Stimulated activated CD8-positive, alpha-beta memory T cell treated with anti-CD3 and anti-CD28 coated beads, Interleukin-2, amount 100 ng/mL, for 1 hour (primary cell): Measurements from ENCODE around the gene SH2D4B.

Source experiments
- DNase-seq, 2 donors: peaks; one replicate each; pipeline ENCODE4 v3.0.0-alpha.2; 2020; ENCODE audit warnings: low read depth in 2 of 2

The SH2D4B gene

GRCh38 chr10:80633383-80633860, 95.7 kb downstream of the SH2D4B start:
- DNase-seq: no peak

DNA sequence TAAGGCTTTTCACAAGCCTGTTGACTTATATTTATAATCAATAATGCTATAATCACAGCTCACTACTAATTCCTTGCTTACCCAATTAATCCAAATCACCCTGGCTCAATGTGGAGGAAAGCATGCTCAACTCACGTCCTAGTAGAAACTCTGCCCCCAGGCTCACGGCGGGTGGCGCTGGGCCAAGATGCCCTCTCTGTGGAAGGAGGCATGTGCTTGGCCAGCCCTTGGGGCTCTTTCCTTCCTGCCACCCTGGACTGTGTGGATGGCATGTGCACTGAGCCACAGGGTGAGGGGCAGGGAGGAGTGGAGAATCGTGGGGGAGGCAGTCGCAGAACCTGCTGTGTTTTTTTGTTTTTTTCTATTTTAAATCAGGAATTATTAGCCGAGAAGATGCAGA, 96.2 kb downstream of the SH2D4B start:
- no peak for DNase-seq

DNA sequence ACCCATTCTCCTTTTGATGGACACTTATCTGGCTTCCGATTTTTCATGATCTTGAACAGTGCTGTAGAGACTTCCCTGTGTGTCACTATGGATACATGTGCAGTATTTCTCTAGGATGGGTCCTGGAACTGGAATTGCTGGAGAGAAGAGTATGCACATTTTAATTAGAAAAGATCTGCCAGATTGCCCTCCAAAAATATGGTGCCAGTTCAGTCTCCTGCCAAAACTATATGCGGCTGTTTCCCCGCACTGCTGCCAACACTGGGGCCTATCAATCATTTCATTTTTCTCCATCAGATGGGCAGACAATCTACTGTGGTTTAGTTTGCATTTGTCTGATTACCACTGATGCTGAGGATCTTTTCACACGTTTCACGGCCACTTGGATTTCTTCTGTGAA, 105.0 kb downstream of the SH2D4B start:
- no peak for DNase-seq

DNA sequence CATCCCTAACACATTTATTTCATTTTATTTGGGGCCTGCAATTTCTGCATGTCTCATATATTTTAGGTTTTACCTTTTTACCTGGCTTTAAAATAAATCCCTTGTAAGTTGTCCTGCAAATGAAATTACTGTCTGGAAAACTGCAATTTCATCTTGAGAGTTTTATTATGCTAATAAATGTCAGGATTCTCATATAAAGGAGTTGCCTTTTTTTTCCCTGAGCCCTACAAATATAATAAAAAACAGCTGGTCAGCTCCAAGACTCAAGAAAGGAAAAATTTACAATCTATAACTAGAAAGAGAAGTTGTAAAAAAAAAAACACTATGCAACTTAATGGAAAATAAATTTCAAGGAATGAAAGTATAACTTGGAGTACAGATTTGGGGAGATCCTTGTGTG, 108.7 kb downstream of the SH2D4B start:
- no peak for DNase-seq

GRCh38 chr10:80647173-80647833, 109.6 kb downstream of the SH2D4B start:
- no peak for DNase-seq

GRCh38 chr10:80648106-80648505, 110.4 kb downstream of the SH2D4B start:
- DNase-seq: no peak

DNA sequence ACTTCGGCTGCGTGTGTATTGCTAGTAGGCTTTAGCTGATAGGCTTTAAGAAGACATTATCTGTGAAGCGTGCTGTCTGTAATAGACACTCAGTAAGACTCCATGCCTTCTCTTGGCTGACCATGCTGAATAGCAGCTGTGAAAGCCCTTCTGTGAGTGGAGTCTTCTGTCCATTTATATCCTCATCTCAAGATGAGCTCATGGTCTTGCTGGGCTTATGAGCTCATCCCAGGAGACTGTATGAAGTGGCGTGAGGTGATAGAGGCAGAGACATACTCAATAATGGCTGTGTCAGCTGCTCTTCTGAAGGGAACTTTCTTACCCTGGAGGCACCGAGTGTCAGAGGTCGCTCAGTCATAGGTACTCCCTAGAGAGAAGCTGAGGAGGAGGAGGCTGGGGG, 111.5 kb downstream of the SH2D4B start:
- no peak for DNase-seq

DNA sequence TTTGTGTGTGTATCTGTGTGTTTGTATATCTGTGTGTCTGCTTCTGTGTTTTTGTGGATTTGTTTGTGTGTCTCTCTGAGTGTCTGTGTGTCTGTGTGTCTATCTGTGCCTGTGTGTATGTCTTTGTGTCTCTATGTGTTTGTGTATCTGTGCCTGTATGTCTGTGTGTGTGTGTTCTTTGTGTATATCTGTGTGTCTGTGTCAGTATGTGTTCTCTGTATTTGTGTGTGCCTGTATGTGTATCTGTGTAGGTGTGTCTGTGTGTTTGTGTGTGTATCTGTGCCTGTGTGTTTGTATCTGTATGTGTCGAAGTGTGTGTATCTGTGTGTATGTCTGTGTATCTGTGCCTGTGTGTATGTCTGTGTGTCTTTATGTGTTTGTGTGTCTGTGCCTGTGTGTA, 118.2 kb downstream of the SH2D4B start:
- DNase-seq: no peak

GRCh38 chr10:80658068-80658467, 120.4 kb downstream of the SH2D4B start:
- DNase-seq: no peak

GRCh38 chr10:80659289-80659688, 121.6 kb downstream of the SH2D4B start:
- no peak for DNase-seq

- DNase-seq: no peak
These were observed 122.6 kb downstream of the SH2D4B start for GRCh38 chr10:80660266-80660665.

- DNase-seq: no peak
These were observed 123.0 kb downstream of the SH2D4B start for GRCh38 chr10:80660736-80661135.

DNA sequence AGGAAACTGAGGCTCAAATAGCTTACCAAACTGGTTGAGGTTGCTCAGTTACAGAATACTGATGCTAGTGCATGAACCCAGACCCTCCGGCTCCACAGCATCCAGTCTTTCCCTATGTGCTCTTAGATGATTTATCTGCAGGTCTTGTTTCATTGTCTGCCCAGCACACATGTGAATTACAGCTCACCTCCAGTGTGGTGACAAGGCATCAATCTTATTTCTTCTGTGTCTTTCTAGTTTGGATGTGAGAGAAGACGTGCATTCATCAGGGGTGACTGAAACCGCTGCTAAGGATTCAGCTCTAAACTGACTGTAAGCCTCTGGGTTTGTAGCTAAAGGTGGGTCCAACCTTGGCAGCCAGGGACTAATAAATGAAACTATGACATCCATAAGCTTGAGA, 123.8 kb downstream of the SH2D4B start:
- no peak for DNase-seq

- peak; percentile 39 to 40 for DNase-seq
These were observed 124.9 kb downstream of the SH2D4B start for GRCh38 chr10:80662429-80663261.

DNA sequence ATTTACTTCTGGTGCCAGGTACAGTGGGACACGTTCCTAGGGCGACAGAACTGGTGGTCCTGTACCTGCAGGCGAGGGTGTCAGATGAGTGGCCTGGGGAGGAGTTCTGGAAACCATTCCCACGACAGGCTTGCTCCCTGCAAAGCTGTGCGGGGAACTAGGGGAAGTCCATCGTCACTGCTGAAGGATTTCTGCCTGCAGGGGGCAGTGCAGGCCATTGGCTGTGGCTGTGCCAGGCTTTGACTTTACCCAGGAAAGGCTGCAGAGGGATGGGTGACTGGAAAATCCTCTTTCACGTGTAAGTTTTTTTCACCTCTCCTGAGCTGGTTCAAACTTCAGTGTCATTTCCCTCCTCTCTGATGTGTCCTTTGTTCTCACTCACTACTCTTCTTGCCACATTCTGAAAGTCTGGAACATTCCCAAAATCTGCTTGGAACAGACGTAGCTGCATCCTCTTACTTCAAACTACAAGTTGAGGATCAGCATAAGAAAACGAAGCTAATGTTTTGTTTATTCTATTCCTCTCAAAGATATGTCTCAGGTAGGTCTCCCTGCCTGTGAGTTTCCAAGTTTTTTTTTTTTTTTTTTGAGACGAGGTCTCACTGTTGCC, 126.5 kb downstream of the SH2D4B start:
- peak in 1 of 2 donors; percentile 4 for DNase-seq

DNA sequence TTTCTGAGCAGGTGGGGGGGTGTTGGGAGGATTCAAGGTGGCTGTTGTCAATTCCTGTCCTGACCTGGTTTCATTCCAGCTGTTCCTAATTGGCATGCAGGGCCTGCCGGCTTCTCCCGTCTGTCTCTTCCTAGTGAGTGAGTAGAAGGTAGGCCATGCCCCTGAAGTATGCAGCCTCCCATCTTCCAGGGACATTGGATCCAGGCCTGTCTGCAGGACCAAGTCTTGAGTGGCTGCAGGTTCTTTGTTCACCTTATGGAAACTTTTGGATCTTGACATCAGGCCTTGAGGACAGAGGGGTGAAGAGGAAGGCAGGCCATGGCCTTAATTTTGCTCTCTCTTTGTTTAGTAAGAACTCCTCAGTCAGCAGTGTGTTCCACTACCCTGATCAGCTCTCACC, 131.8 kb downstream of the SH2D4B start:
- DNase-seq: no peak

- no peak for DNase-seq
These were observed 133.1 kb downstream of the SH2D4B start for GRCh38 chr10:80670774-80671173.

GRCh38 chr10:80671847-80672246, 134.1 kb downstream of the SH2D4B start:
- no peak for DNase-seq

DNA sequence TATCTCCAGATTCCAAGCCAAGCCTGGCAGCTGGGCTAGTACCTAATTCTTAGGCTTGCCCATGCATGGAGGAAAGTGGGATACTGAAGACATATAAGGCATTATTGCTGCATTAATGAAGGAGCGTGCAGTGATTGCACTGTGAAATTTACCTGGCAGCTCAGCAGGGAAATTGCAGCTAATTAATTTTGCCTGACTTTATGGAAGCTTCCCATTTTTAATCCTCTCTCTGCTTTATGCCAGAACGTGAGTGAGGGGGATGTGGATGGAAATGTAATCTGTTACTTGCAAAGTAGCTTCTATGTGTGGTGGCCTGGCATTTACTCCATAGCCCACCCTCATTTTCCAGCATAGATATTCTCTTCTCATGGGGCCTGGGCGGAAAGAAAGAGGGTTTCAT, 134.9 kb downstream of the SH2D4B start:
- DNase-seq: no peak

- no peak for DNase-seq
These were observed 137.1 kb downstream of the SH2D4B start for GRCh38 chr10:80674809-80675208.

DNA sequence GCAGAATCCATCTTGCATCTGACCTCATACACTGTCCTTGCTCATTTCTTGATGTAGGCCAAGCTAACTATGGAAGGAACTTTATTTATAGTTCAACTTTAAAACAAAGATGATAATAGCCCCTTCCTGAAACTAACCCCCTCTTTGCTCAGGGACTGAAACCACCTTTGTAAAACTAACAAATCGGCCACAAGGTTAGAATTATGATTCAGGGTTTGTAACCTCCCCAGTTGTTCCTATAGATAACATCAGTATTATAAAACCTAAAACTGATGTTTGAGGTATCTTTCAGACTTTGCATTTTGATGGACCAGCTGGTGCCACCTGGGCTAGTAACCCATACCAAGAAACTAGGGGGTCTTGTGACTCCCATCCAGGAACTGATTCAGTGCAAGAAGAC, 143.4 kb downstream of the SH2D4B start:
- no peak for DNase-seq

DNA sequence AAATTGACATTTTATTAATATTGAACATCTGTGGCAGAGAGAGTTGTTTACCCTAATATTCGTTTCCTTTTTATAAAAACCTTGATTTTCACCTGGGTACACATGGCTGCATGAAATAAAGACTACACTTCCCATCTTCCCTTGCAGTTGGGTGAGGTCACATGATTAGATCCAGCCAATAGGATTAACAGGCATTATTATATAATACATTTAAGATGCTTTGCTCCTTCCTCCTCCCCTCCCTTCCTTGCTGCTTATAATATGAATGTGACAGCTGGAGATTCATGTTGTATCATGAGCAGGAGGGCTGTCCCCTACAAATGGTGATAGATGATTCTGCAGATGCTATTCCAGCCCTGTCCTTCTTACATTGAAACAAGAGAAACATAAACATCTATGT, 146.6 kb downstream of the SH2D4B start:
- DNase-seq: no peak

DNA sequence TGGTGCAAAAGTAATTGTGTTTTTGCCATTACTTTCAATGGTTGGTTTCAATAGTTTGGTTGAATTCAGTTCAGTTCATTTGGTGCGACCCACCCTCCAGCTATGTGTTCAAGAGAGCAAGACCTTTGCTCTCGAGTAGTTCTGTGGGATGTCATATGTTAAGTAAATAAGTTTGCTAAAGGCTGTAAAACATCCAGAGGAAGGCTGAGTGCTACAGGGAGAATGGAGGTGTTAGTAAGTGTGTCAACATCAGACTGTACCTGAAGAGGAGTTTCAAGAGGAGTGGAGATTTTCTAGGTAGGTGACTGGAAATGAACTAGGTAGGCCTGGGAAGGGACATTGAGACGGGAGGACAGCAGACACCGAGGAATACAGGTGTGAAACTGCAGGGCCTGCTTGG, 147.7 kb downstream of the SH2D4B start:
- no peak for DNase-seq
